Measurements from ENCODE around the gene FNTB.
A peak's percentile ranks its signal among the peaks of the same experiment; 100 is the strongest.

Gene FNTB

GRCh38 chr14:65000898-65001591 lies 14.3 kb downstream of the FNTB start:
- H3K4me1 ChIP-seq (ENCODE audit: control insufficient read depth, insufficient read depth, low read length, unreplicated experiment) = peaks cover 36% of the 10 kb centered on the region
- no peaks in the 10 kb centered on the region for H3K27me3 ChIP-seq (ENCODE audit: insufficient read depth, low read length)
- no peak overlapping the region for H3K27ac ChIP-seq (ENCODE audit: low read depth, low read length)
- H2AFZ ChIP-seq (ENCODE audit: low read length, unreplicated experiment) = no peak overlapping the region
- H3K36me3 ChIP-seq (ENCODE audit: insufficient read depth, low read length) = no peaks in the 10 kb centered on the region
- H3K4me3 ChIP-seq (ENCODE audit: low read depth, low read length) = no peak overlapping the region
- peaks cover 2% of the 10 kb centered on the region for H3K79me2 ChIP-seq (ENCODE audit: control insufficient read depth, insufficient read depth, low read length, unreplicated experiment)

- Histone ChIP-seq H3K27ac (ENCODE audit: low read depth, low read length) (no peak overlapping the region), H3K4me3 (ENCODE audit: low read depth, low read length) (no peak overlapping the region), H3K27me3 (ENCODE audit: insufficient read depth, low read length) (no peaks in the 10 kb centered on the region), H3K79me2 (ENCODE audit: control insufficient read depth, insufficient read depth, low read length, unreplicated experiment) (peaks cover 2% of the 10 kb centered on the region), H3K4me1 (ENCODE audit: control insufficient read depth, insufficient read depth, low read length, unreplicated experiment) (peaks cover 42% of the 10 kb centered on the region), H2AFZ (ENCODE audit: low read length, unreplicated experiment) (no peak overlapping the region), H3K36me3 (ENCODE audit: insufficient read depth, low read length) (no peaks in the 10 kb centered on the region)
Observed at GRCh38 chr14:65001723-65002122, 15.0 kb downstream of the FNTB start.

GRCh38 chr14:65002586-65003210 lies 16.0 kb downstream of the FNTB start:
- Histone ChIP-seq H3K4me1 (ENCODE audit: control insufficient read depth, insufficient read depth, low read length, unreplicated experiment) (peaks cover 50% of the 10 kb centered on the region), H3K27me3 (ENCODE audit: insufficient read depth, low read length) (no peaks in the 10 kb centered on the region), H3K27ac (ENCODE audit: low read depth, low read length) (peak overlapping the region; percentile 69), H2AFZ (ENCODE audit: low read length, unreplicated experiment) (peak overlapping the region; percentile 50), H3K79me2 (ENCODE audit: control insufficient read depth, insufficient read depth, low read length, unreplicated experiment) (peaks cover 2% of the 10 kb centered on the region), H3K4me3 (ENCODE audit: low read depth, low read length) (peak overlapping the region; percentile 14; the same call in 1 of the 2 replicates), H3K36me3 (ENCODE audit: insufficient read depth, low read length) (no peaks in the 10 kb centered on the region)

GRCh38 chr14:65003394-65003793 lies 16.7 kb downstream of the FNTB start:
- Histone ChIP-seq H3K27me3 (ENCODE audit: insufficient read depth, low read length) (no peaks in the 10 kb centered on the region), H2AFZ (ENCODE audit: low read length, unreplicated experiment) (peak overlapping the region; percentile 50), H3K79me2 (ENCODE audit: control insufficient read depth, insufficient read depth, low read length, unreplicated experiment) (peaks cover 2% of the 10 kb centered on the region), H3K4me3 (ENCODE audit: low read depth, low read length) (peak overlapping the region; percentile 14; the same call in 1 of the 2 replicates), H3K27ac (ENCODE audit: low read depth, low read length) (peak overlapping the region; percentile 69), H3K4me1 (ENCODE audit: control insufficient read depth, insufficient read depth, low read length, unreplicated experiment) (peaks cover 49% of the 10 kb centered on the region), H3K36me3 (ENCODE audit: insufficient read depth, low read length) (no peaks in the 10 kb centered on the region)

GRCh38 chr14:65006261-65006721 lies 19.6 kb downstream of the FNTB start:
- Histone ChIP-seq H3K36me3 (ENCODE audit: insufficient read depth, low read length) (no peaks in the 10 kb centered on the region), H3K4me3 (ENCODE audit: low read depth, low read length) (no peak overlapping the region; the same call in 1 of the 2 replicates), H3K4me1 (ENCODE audit: control insufficient read depth, insufficient read depth, low read length, unreplicated experiment) (peaks cover 36% of the 10 kb centered on the region), H3K27ac (ENCODE audit: low read depth, low read length) (peak overlapping the region; percentile 63), H3K27me3 (ENCODE audit: insufficient read depth, low read length) (no peaks in the 10 kb centered on the region), H2AFZ (ENCODE audit: low read length, unreplicated experiment) (no peak overlapping the region), H3K79me2 (ENCODE audit: control insufficient read depth, insufficient read depth, low read length, unreplicated experiment) (peaks cover 1% of the 10 kb centered on the region)

GRCh38 chr14:65007202-65007601 lies 20.5 kb downstream of the FNTB start:
- H3K27ac ChIP-seq (ENCODE audit: low read depth, low read length) = no peak overlapping the region
- peaks cover 36% of the 10 kb centered on the region for H3K4me1 ChIP-seq (ENCODE audit: control insufficient read depth, insufficient read depth, low read length, unreplicated experiment)
- H2AFZ ChIP-seq (ENCODE audit: low read length, unreplicated experiment) = no peak overlapping the region
- no peaks in the 10 kb centered on the region for H3K79me2 ChIP-seq (ENCODE audit: control insufficient read depth, insufficient read depth, low read length, unreplicated experiment)
- no peak overlapping the region for H3K4me3 ChIP-seq (ENCODE audit: low read depth, low read length)
- no peaks in the 10 kb centered on the region for H3K27me3 ChIP-seq (ENCODE audit: insufficient read depth, low read length)
- no peaks in the 10 kb centered on the region for H3K36me3 ChIP-seq (ENCODE audit: insufficient read depth, low read length)

- Histone ChIP-seq H3K36me3 (ENCODE audit: insufficient read depth, low read length) (no peaks in the 10 kb centered on the region), H3K4me1 (ENCODE audit: control insufficient read depth, insufficient read depth, low read length, unreplicated experiment) (peaks cover 21% of the 10 kb centered on the region), H3K27me3 (ENCODE audit: insufficient read depth, low read length) (no peaks in the 10 kb centered on the region), H3K79me2 (ENCODE audit: control insufficient read depth, insufficient read depth, low read length, unreplicated experiment) (no peaks in the 10 kb centered on the region), H2AFZ (ENCODE audit: low read length, unreplicated experiment) (no peak overlapping the region), H3K27ac (ENCODE audit: low read depth, low read length) (no peak overlapping the region), H3K4me3 (ENCODE audit: low read depth, low read length) (no peak overlapping the region)
Observed at GRCh38 chr14:65010211-65010931, 23.7 kb downstream of the FNTB start.

GRCh38 chr14:65011538-65011937 lies 24.8 kb downstream of the FNTB start:
- Histone ChIP-seq H3K27ac (ENCODE audit: low read depth, low read length) (no peak overlapping the region), H3K4me3 (ENCODE audit: low read depth, low read length) (no peak overlapping the region), H3K4me1 (ENCODE audit: control insufficient read depth, insufficient read depth, low read length, unreplicated experiment) (peaks cover 10% of the 10 kb centered on the region), H3K36me3 (ENCODE audit: insufficient read depth, low read length) (no peaks in the 10 kb centered on the region), H3K79me2 (ENCODE audit: control insufficient read depth, insufficient read depth, low read length, unreplicated experiment) (no peaks in the 10 kb centered on the region), H3K27me3 (ENCODE audit: insufficient read depth, low read length) (no peaks in the 10 kb centered on the region), H2AFZ (ENCODE audit: low read length, unreplicated experiment) (no peak overlapping the region)

GRCh38 chr14:65012353-65012752 lies 25.7 kb downstream of the FNTB start:
- Histone ChIP-seq H2AFZ (ENCODE audit: low read length, unreplicated experiment) (no peak overlapping the region), H3K27ac (ENCODE audit: low read depth, low read length) (no peak overlapping the region), H3K36me3 (ENCODE audit: insufficient read depth, low read length) (no peaks in the 10 kb centered on the region), H3K27me3 (ENCODE audit: insufficient read depth, low read length) (no peaks in the 10 kb centered on the region), H3K4me3 (ENCODE audit: low read depth, low read length) (no peak overlapping the region), H3K79me2 (ENCODE audit: control insufficient read depth, insufficient read depth, low read length, unreplicated experiment) (no peaks in the 10 kb centered on the region), H3K4me1 (ENCODE audit: control insufficient read depth, insufficient read depth, low read length, unreplicated experiment) (peaks cover 2% of the 10 kb centered on the region)

GRCh38 chr14:65015391-65015790 lies 28.7 kb downstream of the FNTB start:
- H3K79me2 ChIP-seq (ENCODE audit: control insufficient read depth, insufficient read depth, low read length, unreplicated experiment) = no peaks in the 10 kb centered on the region
- H3K27ac ChIP-seq (ENCODE audit: low read depth, low read length) = no peak overlapping the region
- no peaks in the 10 kb centered on the region for H3K36me3 ChIP-seq (ENCODE audit: insufficient read depth, low read length)
- H3K4me3 ChIP-seq (ENCODE audit: low read depth, low read length) = no peak overlapping the region
- no peaks in the 10 kb centered on the region for H3K4me1 ChIP-seq (ENCODE audit: control insufficient read depth, insufficient read depth, low read length, unreplicated experiment)
- no peak overlapping the region for H2AFZ ChIP-seq (ENCODE audit: low read length, unreplicated experiment)
- H3K27me3 ChIP-seq (ENCODE audit: insufficient read depth, low read length) = no peaks in the 10 kb centered on the region

All from ACC112 (cell line).